HEK293 (cell line): ENCODE data around the gene TAF11L5.
"Not testable (repeated sequence)": the region's sequence is repeated elsewhere in the genome, so short reads cannot be mapped to it uniquely, and the experiment has no call there.

ENCODE experiments used
- ZNF423 ChIP-seq: fragments of 450-650 bp; formaldehyde crosslinking; IDR thresholded peaks from 2 replicates; pipeline ENCODE4 v1.5.1; 2016; ENCODE audit warnings: missing biosample characterization, missing genetic modification characterization
- ZNF561 ChIP-seq: fragments of 450-650 bp; IDR thresholded peaks from 2 replicates; pipeline ENCODE4 v1.5.1; 2018; ENCODE audit warnings: missing biosample characterization, missing genetic modification characterization, borderline replicate concordance

DNA sequence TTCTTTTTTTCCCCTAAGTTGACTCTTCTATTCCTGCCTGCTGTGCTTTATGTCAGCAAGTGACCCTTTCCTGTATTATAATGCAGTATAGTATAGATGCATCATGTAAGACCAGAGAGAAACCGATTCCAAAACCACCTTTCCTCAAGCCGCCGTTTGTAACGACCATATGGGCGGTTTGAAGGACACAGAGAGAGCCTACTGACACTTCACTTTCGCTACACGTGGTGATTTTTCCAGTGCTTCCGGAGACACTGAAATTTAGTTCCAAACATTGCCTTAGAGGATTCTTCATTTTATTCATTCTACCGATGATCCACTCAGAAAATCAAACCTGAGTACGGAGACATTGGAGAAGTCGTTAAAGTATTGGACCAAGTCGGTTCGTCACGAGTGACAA, 5.5 kb upstream of the TAF11L5 start:
- TF ChIP-seq ZNF561; ZNF423 (tag by site-specific recombination): not testable (repeated sequence)
